OCI-LY7 (cell line): ENCODE measurements around the gene RAB27B. TPM values are rescaled to one million over a fixed set of nuclear protein-coding genes. Genes with fewer than 3 reads are reported as not detected.

ENCODE experiments used
- BruUV-seq: library from RNA; stranded (reverse); fragments of 400-500 nt; replicated peaks from 2 replicates; lab custom pipeline; 2021; lab: Mats Ljungman, UMichigan
- CTCF ChIA-PET: fragments of 300-600 bp; sonication (Branson Sonifier 250); formaldehyde crosslinking; loops from one replicate; lab custom pipeline; 2022; ENCODE audit warnings: antibody characterized with exemption; ENCODE audit not compliant: unreplicated experiment; lab: Charles Lee
- POLR2A ChIA-PET: fragments of 300-600 bp; sonication (Branson Sonifier 250); formaldehyde crosslinking; loops from one replicate; lab custom pipeline; 2022; ENCODE audit warnings: antibody characterized with exemption; lab: Charles Lee
- DNase-seq: peaks from one replicate; pipeline ENCODE4 v3.0.0-alpha.2; 2015; ENCODE audit warnings: low spot score
- H2AFZ ChIP-seq: fragments of 200-600 bp; sonication (generic), shearing (Covaris generic); 2 replicates; pipeline ENCODE4 v1.6.1; 2014; ENCODE audit warnings: mild to moderate bottlenecking, antibody characterized with exemption, low read length, moderate library complexity
- H3K27ac ChIP-seq: fragments of 200-600 bp; sonication (generic); 2 replicates; pipeline ENCODE4 v1.5.1; 2014; ENCODE audit warnings: mixed run types, low read depth, mild to moderate bottlenecking, moderate library complexity, low read length, inconsistent platforms; ENCODE audit not compliant: poor library complexity, severe bottlenecking
- H3K36me3 ChIP-seq: fragments of 200-600 bp; sonication (generic); 2 replicates; pipeline ENCODE4 v1.6.1; 2014; ENCODE audit warnings: mild to moderate bottlenecking, antibody characterized with exemption, low read length, moderate library complexity, mixed read lengths; ENCODE audit not compliant: insufficient read depth
- H3K4me1 ChIP-seq: fragments of 200-600 bp; sonication (generic); 2 replicates; pipeline ENCODE4 v1.5.1; 2014; ENCODE audit warnings: mild to moderate bottlenecking, low read length; ENCODE audit not compliant: insufficient read depth, poor library complexity, severe bottlenecking
- H3K4me2 ChIP-seq: fragments of 200-600 bp; sonication (generic); 2 replicates; pipeline ENCODE4 v1.6.1; 2014; ENCODE audit warnings: mild to moderate bottlenecking, low read length
- H3K4me3 ChIP-seq: fragments of 200-600 bp; sonication (generic); 2 replicates; pipeline ENCODE4 v1.5.1; 2014; ENCODE audit warnings: mild to moderate bottlenecking, low read depth, low read length; ENCODE audit not compliant: poor library complexity, severe bottlenecking
- H3K79me2 ChIP-seq: fragments of 200-600 bp; sonication (generic); 2 replicates; pipeline ENCODE4 v1.6.1; 2016; ENCODE audit warnings: low read depth, mild to moderate bottlenecking, low read length, moderate library complexity, mixed read lengths; ENCODE audit not compliant: insufficient read depth
- H3K9me2 ChIP-seq: fragments of 200-600 bp; sonication (generic); 2 replicates; pipeline ENCODE4 v1.6.1; 2016; ENCODE audit warnings: mild to moderate bottlenecking, low read length, mixed read lengths; ENCODE audit not compliant: insufficient read depth
- H3K9me3 ChIP-seq: fragments of 200-600 bp; sonication (generic); 2 replicates; pipeline ENCODE4 v1.6.1; 2014; ENCODE audit warnings: mild to moderate bottlenecking, mixed run types, low read length, mixed read lengths
- H4K20me1 ChIP-seq: fragments of 200-600 bp; sonication (generic); 2 replicates; pipeline ENCODE4 v1.6.1; 2014; ENCODE audit warnings: mild to moderate bottlenecking, antibody characterized with exemption, low read length, moderate library complexity, mixed read lengths; ENCODE audit not compliant: insufficient read depth
- EZH2phosphoT487 ChIP-seq: fragments of 200-600 bp; sonication (generic); IDR thresholded peaks from 2 replicates; pipeline ENCODE4 v1.6.1; 2018; ENCODE audit warnings: low read depth, borderline replicate concordance, mild to moderate bottlenecking, mixed run types, antibody characterized with exemption, low read length, moderate library complexity, mixed read lengths
- intact Hi-C: fragments of 100-400 bp; cut with micrococcal nuclease; formaldehyde crosslinking; loops from one replicate; pipeline ENCODE4 v1.10.0; 2022; ENCODE audit not compliant: unreplicated experiment
- total RNA-seq, 2 experiments: library from RNA; depleted of rRNA in 1 of 2; stranded (reverse); fragments of >200 nt in 1 of 2; shearing (Covaris generic) in 1 of 2; gene quantifications; 2 replicates each; pipeline ENCODE4 v1.2.3, GENCODE V29; 2014 to 2022
- TF ChIP-seq, protein P1 (sequence below): fragments of 200-600 bp; sonication (generic); conservative IDR thresholded peaks from 2 replicates; pipeline ENCODE4 v1.5.1; 2014; ENCODE audit warnings: mild to moderate bottlenecking, antibody characterized with exemption, low read length, moderate library complexity, mixed read lengths

RAB27B gene
- total RNA-seq, 2 experiments from 2014 or later = not detected

DNA sequence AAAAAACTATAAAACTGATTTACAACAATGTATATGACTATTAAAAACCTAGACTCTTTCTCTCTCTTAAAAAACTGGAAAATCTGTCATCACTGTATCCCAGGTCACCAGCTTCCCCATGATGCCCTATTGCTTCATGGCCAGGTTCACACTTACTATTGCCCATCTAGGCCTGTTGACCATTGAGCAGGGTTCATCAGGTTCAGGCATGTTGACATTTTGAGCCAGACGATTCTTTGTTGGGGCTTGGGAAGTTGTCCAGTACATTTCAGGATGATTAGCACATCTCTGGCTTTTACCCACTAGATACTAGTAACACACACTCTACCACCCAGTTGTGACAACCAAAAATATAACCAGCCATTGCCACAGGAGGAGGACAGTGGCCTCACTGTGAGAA is 26.9 kb upstream of the RAB27B start:
- H3K4me1 ChIP-seq = no peaks in the 10 kb centered on the region
- BruUV-seq = no TSS peak
- H3K36me3 ChIP-seq = no peaks in the 10 kb centered on the region
- DNase-seq = no peak
- TF ChIP-seq EZH2phosphoT487 = no peak
- H3K9me2 ChIP-seq = no peaks in the 10 kb centered on the region
- ChIA-PET CTCF (no interaction called here), POLR2A (no interaction called here)
- H3K9me3 ChIP-seq = no peaks in the 10 kb centered on the region
- no peaks in the 10 kb centered on the region for H4K20me1 ChIP-seq
- no peak overlapping the region for H2AFZ ChIP-seq
- no peaks in the 10 kb centered on the region for H3K79me2 ChIP-seq
- H3K27ac ChIP-seq = no peak overlapping the region
- intact Hi-C loops = no loop called here
- H3K4me2 ChIP-seq = no peak overlapping the region
- no peak overlapping the region for H3K4me3 ChIP-seq

DNA sequence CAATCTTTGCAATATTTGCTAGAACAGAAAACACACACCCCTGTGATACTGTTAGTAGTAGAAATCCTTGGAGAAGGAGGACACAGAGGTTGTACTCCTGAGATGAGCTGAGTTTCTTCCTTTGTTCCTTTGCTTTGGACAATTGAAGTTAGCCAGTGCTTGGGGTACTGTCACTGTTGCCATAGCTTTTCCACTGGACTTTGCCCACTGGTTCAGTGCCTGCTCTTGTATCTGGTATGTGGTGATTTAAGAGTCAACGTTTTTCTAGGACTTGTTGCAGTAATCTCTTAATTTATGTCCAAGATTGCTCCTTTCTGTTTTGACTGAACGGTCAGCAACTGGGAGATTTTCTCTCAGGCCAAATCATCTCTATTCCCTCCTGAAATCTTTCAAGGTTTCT is 26.1 kb upstream of the RAB27B start:
- H4K20me1 ChIP-seq = no peaks in the 10 kb centered on the region
- H2AFZ ChIP-seq = no peak overlapping the region
- no peaks in the 10 kb centered on the region for H3K9me2 ChIP-seq
- H3K4me1 ChIP-seq = no peaks in the 10 kb centered on the region
- intact Hi-C loops = no loop called here
- no peaks in the 10 kb centered on the region for H3K9me3 ChIP-seq
- BruUV-seq = no TSS peak
- ChIA-PET POLR2A (no interaction called here), CTCF (no interaction called here)
- no peak overlapping the region for H3K4me3 ChIP-seq
- H3K36me3 ChIP-seq = no peaks in the 10 kb centered on the region
- no peaks in the 10 kb centered on the region for H3K79me2 ChIP-seq
- DNase-seq = no peak
- no peak for TF ChIP-seq EZH2phosphoT487
- TF ChIP-seq, protein P1, sequence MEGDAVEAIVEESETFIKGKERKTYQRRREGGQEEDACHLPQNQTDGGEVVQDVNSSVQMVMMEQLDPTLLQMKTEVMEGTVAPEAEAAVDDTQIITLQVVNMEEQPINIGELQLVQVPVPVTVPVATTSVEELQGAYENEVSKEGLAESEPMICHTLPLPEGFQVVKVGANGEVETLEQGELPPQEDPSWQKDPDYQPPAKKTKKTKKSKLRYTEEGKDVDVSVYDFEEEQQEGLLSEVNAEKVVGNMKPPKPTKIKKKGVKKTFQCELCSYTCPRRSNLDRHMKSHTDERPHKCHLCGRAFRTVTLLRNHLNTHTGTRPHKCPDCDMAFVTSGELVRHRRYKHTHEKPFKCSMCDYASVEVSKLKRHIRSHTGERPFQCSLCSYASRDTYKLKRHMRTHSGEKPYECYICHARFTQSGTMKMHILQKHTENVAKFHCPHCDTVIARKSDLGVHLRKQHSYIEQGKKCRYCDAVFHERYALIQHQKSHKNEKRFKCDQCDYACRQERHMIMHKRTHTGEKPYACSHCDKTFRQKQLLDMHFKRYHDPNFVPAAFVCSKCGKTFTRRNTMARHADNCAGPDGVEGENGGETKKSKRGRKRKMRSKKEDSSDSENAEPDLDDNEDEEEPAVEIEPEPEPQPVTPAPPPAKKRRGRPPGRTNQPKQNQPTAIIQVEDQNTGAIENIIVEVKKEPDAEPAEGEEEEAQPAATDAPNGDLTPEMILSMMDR = no peak
- H3K27ac ChIP-seq = no peak overlapping the region
- H3K4me2 ChIP-seq = no peak overlapping the region

DNA sequence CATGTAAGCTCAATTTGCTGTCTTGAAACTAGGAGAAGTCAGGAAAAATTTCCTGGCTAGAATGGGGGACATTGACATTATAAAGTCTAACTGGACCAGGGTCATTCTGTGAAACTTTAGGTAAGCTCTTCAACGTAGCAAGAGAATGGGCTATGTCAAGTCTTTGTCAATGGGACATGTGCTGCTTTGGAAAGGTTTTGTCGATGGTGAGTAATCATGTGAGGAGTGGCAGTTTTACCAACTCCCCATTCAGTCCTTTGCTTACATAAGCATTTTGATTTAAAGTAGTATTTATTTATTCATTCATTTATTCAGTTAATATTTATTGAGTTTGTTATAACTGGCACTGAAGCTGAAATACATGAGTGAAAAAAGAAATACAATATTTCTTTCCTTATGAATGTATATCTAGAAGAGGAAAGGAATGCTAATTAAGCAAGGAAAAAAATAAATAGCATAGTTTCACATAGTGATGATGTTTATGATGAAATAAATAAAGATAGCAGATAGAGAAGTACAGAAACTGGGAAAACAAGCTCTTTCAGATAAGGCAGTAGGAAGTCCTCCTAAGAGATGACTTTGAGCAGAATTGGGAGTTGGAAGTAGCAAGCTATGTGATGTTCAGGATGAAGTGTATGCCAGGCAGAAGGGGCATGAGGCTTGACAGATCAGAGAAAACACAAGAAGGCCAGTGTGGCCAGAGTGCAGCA is 25.4 kb upstream of the RAB27B start:
- H3K4me3 ChIP-seq = no peak overlapping the region
- no peaks in the 10 kb centered on the region for H3K4me1 ChIP-seq
- no peaks in the 10 kb centered on the region for H3K79me2 ChIP-seq
- H3K36me3 ChIP-seq = no peaks in the 10 kb centered on the region
- H3K9me3 ChIP-seq = no peaks in the 10 kb centered on the region
- no peak for DNase-seq
- TF ChIP-seq, protein P1 = no peak
- TF ChIP-seq EZH2phosphoT487 = no peak
- H3K4me2 ChIP-seq = no peak overlapping the region
- H4K20me1 ChIP-seq = no peaks in the 10 kb centered on the region
- no TSS peak for BruUV-seq
- no peaks in the 10 kb centered on the region for H3K9me2 ChIP-seq
- intact Hi-C loops = no loop called here
- POLR2A ChIA-PET = no interaction called here
- CTCF ChIA-PET = no interaction called here
- H2AFZ ChIP-seq = no peak overlapping the region
- no peak overlapping the region for H3K27ac ChIP-seq
